ENCODE data around the gene CNPY1. TPM values are rescaled to one million over a fixed set of nuclear protein-coding genes. Genes with fewer than 3 reads are reported as not detected.

Gene CNPY1
- total and polyA plus RNA-seq, 2 experiments from 2014 or later: not detected

GRCh38 chr7:155466814-155467733 lies 79.3 kb downstream of the CNPY1 start:
- H3K27ac ChIP-seq: no peak overlapping the region
- H3K9ac ChIP-seq: no peak overlapping the region
- no peak overlapping the region for H3K4me3 ChIP-seq
- H2AFZ ChIP-seq: no peak overlapping the region
- in situ Hi-C loops (cut with MboI): no loop called here
- no peaks in the 10 kb centered on the region for H3F3A ChIP-seq (ENCODE audit: insufficient read depth)
- TF ChIP-seq EZH2phosphoT487 (IDR thresholded peaks at IDR 0.05; ENCODE audit: insufficient read depth, low read depth) (peak; percentile 55; the same call in 1 of the 2 replicates), EZH2 (IDR thresholded peaks at IDR 0.05; ENCODE audit: insufficient read depth, poor library complexity, severe bottlenecking) (peak; percentile 42)
- peaks cover 94% of the 10 kb centered on the region for H3K27me3 ChIP-seq (replicated peaks; ENCODE audit: insufficient read depth)
- no peaks in the 10 kb centered on the region for H3K36me3 ChIP-seq (ENCODE audit: low read depth)
- no peaks in the 10 kb centered on the region for H3K9me2 ChIP-seq (ENCODE audit: insufficient read depth)
- no peaks in the 10 kb centered on the region for H3K79me2 ChIP-seq (ENCODE audit: insufficient read depth)
- WGBS, 2 experiments (ENCODE audit: low coverage in 1 of 2, low lambda C conversion rate in 2 of 2, missing lambda C conversion rate in 2 of 2): 9 to 13% methylated on average over 52 to 78 of the region's 78 CpGs
- no peaks in the 10 kb centered on the region for H3K4me1 ChIP-seq (ENCODE audit: insufficient read depth)
- DNase-seq: peak; percentile 30
- no peak overlapping the region for H3K4me2 ChIP-seq (ENCODE audit: unreplicated experiment)
- H4K20me1 ChIP-seq (ENCODE audit: insufficient read depth): no peaks in the 10 kb centered on the region
- no peaks in the 10 kb centered on the region for H3K9me3 ChIP-seq (ENCODE audit: low read depth)

GRCh38 chr7:155466142-155466813 lies 80.1 kb downstream of the CNPY1 start:
- TF ChIP-seq EZH2phosphoT487 (IDR thresholded peaks at IDR 0.05; ENCODE audit: insufficient read depth, low read depth) (no peak), EZH2 (IDR thresholded peaks at IDR 0.05; ENCODE audit: insufficient read depth, poor library complexity, severe bottlenecking) (no peak)
- Histone ChIP-seq H3K79me2 (ENCODE audit: insufficient read depth) (no peaks in the 10 kb centered on the region), H3K4me1 (ENCODE audit: insufficient read depth) (no peaks in the 10 kb centered on the region), H3K9ac (no peak overlapping the region), H4K20me1 (ENCODE audit: insufficient read depth) (no peaks in the 10 kb centered on the region), H3K9me2 (ENCODE audit: insufficient read depth) (no peaks in the 10 kb centered on the region), H2AFZ (no peak overlapping the region), H3K27ac (no peak overlapping the region), H3K9me3 (ENCODE audit: low read depth) (no peaks in the 10 kb centered on the region), H3K4me3 (no peak overlapping the region), H3K4me2 (ENCODE audit: unreplicated experiment) (no peak overlapping the region), H3F3A (ENCODE audit: insufficient read depth) (no peaks in the 10 kb centered on the region), H3K36me3 (ENCODE audit: low read depth) (no peaks in the 10 kb centered on the region), H3K27me3 (replicated peaks; ENCODE audit: insufficient read depth) (peaks cover 94% of the 10 kb centered on the region)
- 6 to 8% methylated on average over 38 to 42 of the region's 42 CpGs for WGBS, 2 experiments (ENCODE audit: low coverage in 1 of 2, low lambda C conversion rate in 2 of 2, missing lambda C conversion rate in 2 of 2)
- in situ Hi-C loops (cut with MboI): no loop called here
- no peak for DNase-seq

GRCh38 chr7:155465761-155466141 lies 80.6 kb downstream of the CNPY1 start:
- TF ChIP-seq EZH2phosphoT487 (IDR thresholded peaks at IDR 0.05; ENCODE audit: insufficient read depth, low read depth) (no peak; the same call in 1 of the 2 replicates), EZH2 (IDR thresholded peaks at IDR 0.05; ENCODE audit: insufficient read depth, poor library complexity, severe bottlenecking) (no peak)

GRCh38 chr7:155464948-155465739 lies 81.2 kb downstream of the CNPY1 start:
- Histone ChIP-seq H3K4me3 (no peak overlapping the region), H3K9ac (no peak overlapping the region), H3K79me2 (ENCODE audit: insufficient read depth) (no peaks in the 10 kb centered on the region), H2AFZ (no peak overlapping the region), H3K27ac (no peak overlapping the region), H3K4me1 (ENCODE audit: insufficient read depth) (no peaks in the 10 kb centered on the region), H3K4me2 (ENCODE audit: unreplicated experiment) (no peak overlapping the region), H3K36me3 (ENCODE audit: low read depth) (no peaks in the 10 kb centered on the region), H4K20me1 (ENCODE audit: insufficient read depth) (no peaks in the 10 kb centered on the region), H3F3A (ENCODE audit: insufficient read depth) (no peaks in the 10 kb centered on the region), H3K27me3 (replicated peaks; ENCODE audit: insufficient read depth) (peaks cover 96% of the 10 kb centered on the region), H3K9me3 (ENCODE audit: low read depth) (no peaks in the 10 kb centered on the region), H3K9me2 (ENCODE audit: insufficient read depth) (no peaks in the 10 kb centered on the region)
- no peak for DNase-seq
- in situ Hi-C loops (cut with MboI): no loop called here
- no peak for TF ChIP-seq EZH2phosphoT487 (IDR thresholded peaks at IDR 0.05; ENCODE audit: insufficient read depth, low read depth)
- TF ChIP-seq EZH2 (IDR thresholded peaks at IDR 0.05; ENCODE audit: insufficient read depth, poor library complexity, severe bottlenecking): no peak
- 21 to 23% methylated on average over 32 to 33 of the region's 33 CpGs for WGBS, 2 experiments (ENCODE audit: low coverage in 1 of 2, low lambda C conversion rate in 2 of 2, missing lambda C conversion rate in 2 of 2)

More at GRCh38 chr7:155465761-155466141, 80.6 kb downstream of the CNPY1 start:
- H3K27ac ChIP-seq: no peak overlapping the region
- no peaks in the 10 kb centered on the region for H3F3A ChIP-seq (ENCODE audit: insufficient read depth)
- H3K4me1 ChIP-seq (ENCODE audit: insufficient read depth): no peaks in the 10 kb centered on the region
- H3K27me3 ChIP-seq (replicated peaks; ENCODE audit: insufficient read depth): peaks cover 96% of the 10 kb centered on the region
- H2AFZ ChIP-seq: no peak overlapping the region
- no peaks in the 10 kb centered on the region for H3K79me2 ChIP-seq (ENCODE audit: insufficient read depth)
- no peak overlapping the region for H3K4me2 ChIP-seq (ENCODE audit: unreplicated experiment)
- no peak overlapping the region for H3K9ac ChIP-seq
- no peak overlapping the region for H3K4me3 ChIP-seq
- DNase-seq: no peak
- no peaks in the 10 kb centered on the region for H3K9me3 ChIP-seq (ENCODE audit: low read depth)
- no peaks in the 10 kb centered on the region for H3K36me3 ChIP-seq (ENCODE audit: low read depth)
- H4K20me1 ChIP-seq (ENCODE audit: insufficient read depth): no peaks in the 10 kb centered on the region
- WGBS, 2 experiments (ENCODE audit: low coverage in 1 of 2, low lambda C conversion rate in 2 of 2, missing lambda C conversion rate in 2 of 2): 18 to 20% methylated on average over 9 of the region's 9 CpGs
- H3K9me2 ChIP-seq (ENCODE audit: insufficient read depth): no peaks in the 10 kb centered on the region
- in situ Hi-C loops (cut with MboI): no loop called here
